ENCODE data around the gene OTOA.
"Not testable (repeated sequence)": the region's sequence is repeated elsewhere in the genome, so short reads cannot be mapped to it uniquely, and the experiment has no call there.

GRCh38 chr16:21714369-21714618 is 50.5 kb downstream of the OTOA start:
- TF ChIP-seq POLR2A, CTCF (IDR thresholded peaks at IDR 0.05): not testable (repeated sequence)
